Activated naive CD8-positive, alpha-beta T cell treated with anti-CD3 and anti-CD28 coated beads, Interleukin-2, amount 10 ng/mL, durations not matched to agents 7 days and 5 days (primary cell): ENCODE measurements around the gene CAMSAP1. TPM values are rescaled to one million over a fixed set of nuclear protein-coding genes. Genes with fewer than 3 reads are reported as not detected.
A peak's percentile ranks its signal among the peaks of the same experiment; 100 is the strongest.
"Not testable (repeated sequence)": the region's sequence is repeated elsewhere in the genome, so short reads cannot be mapped to it uniquely, and the experiment has no call there.

Experiments
- ATAC-seq: fragments of 150-1000 bp; cut with Tn5 transposase; one replicate; pipeline ENCODE4 v1.10.0; 2021; ENCODE audit warnings: low read depth, moderate library complexity
- POLR2A ChIA-PET: fragments of 350-600 bp; sonication (Branson Sonifier 250); formaldehyde crosslinking; loops from one replicate; lab custom pipeline; 2021; ENCODE audit warnings: antibody characterized with exemption; lab: Charles Lee
- DNase-seq: peaks from one replicate; pipeline ENCODE4 v3.0.0; 2021
- H3K27ac Mint-ChIP-seq: one replicate; pipeline ENCODE4 v1.8.0; 2022; ENCODE audit warnings: mild to moderate bottlenecking, mixed read lengths
- H3K27me3 Mint-ChIP-seq: one replicate; pipeline ENCODE4 v1.8.0; 2022; ENCODE audit warnings: mild to moderate bottlenecking, moderate library complexity, mixed read lengths
- H3K36me3 Mint-ChIP-seq: one replicate; pipeline ENCODE4 v1.8.0; 2021; ENCODE audit warnings: mild to moderate bottlenecking, mixed read lengths
- H3K4me1 Mint-ChIP-seq: one replicate; pipeline ENCODE4 v1.8.0; 2021; ENCODE audit warnings: mixed read lengths
- H3K4me3 Mint-ChIP-seq: one replicate; pipeline ENCODE4 v1.8.0; 2022; ENCODE audit warnings: mild to moderate bottlenecking, moderate library complexity, mixed read lengths
- H3K9me3 Mint-ChIP-seq: one replicate; pipeline ENCODE4 v1.8.0; 2021; ENCODE audit warnings: mixed read lengths
- total RNA-seq, 2 experiments: library from RNA; stranded (reverse); gene quantifications; one replicate each; pipeline ENCODE4 v1.2.3, GENCODE V29; 2021

Gene CAMSAP1
- total RNA-seq, 2 experiments from 2014 or later, result 32.5 to 35.4 TPM

DNA sequence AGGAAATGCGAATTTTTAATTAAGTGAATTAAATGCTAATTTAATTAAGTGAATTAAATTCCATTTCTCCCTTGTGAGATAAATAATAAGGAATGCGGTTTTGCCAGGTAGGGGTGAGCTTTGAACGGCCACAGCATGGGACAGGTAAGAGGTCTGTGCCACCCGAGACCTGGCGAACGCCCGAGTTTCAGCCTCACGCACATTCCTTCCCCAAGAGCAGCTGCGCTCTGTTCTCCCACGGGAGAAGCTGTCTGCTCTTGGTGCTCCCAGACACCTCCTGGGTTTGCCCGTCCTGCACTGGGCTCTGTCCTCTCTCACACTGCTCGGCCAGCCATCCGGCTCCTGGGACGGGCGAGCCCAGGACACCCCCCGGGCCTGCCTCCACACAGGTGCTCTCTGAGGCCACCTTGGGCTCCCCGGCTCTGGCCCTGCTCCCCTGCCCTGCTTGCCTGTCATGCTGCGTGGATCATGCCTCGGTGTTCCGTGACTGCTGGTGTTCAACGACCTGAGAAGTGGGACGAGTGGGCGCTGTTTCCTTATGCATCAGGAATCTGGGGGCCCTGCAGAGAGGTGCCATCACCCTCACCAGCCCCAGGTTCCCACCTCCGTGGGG lies 13.7 kb upstream of the CAMSAP1 start:
- POLR2A ChIA-PET, result no interaction called here
- Mint-ChIP-seq H3K36me3 (peaks cover 16% of the 10 kb centered on the region), H3K27me3 (no peaks in the 10 kb centered on the region), H3K4me3 (no peak overlapping the region), H3K27ac (no peak overlapping the region), H3K4me1 (peaks cover 2% of the 10 kb centered on the region), H3K9me3 (peaks cover 15% of the 10 kb centered on the region)
- DNase-seq (no peak), ATAC-seq (no peak)

DNA sequence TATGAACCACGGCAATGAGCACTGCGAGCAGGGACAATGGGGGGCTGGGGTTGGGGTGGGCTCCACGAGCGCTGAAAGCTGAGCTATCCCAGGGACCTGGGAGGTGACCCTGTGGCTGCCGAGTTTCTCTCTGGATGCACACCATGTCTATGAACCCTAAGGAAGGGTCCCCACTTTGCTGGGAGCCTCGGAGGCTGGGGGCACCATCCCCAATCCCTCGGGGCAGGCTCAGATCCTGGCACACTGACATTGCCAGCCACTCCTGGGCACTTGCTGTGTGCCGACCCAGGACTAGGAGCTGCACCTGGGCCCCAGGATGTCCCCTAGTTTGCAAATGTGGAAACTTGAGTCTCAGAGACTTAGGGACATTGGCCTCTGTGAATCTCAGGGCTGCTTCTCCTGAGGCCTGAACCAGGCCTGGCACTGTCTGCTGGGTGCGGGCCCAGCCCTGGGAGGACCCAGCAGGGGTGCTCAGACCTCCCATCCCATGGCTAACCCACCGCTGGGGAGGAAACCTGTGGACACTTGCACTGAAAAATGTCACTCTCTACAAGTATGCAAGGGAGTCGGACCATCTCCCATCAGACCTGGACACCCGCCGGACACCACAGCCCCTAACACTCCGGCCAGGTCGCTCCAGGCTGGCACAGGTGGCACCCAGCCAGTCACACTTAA lies 13.0 kb upstream of the CAMSAP1 start:
- POLR2A ChIA-PET, result no interaction called here
- Mint-ChIP-seq H3K4me1 (peaks cover 2% of the 10 kb centered on the region), H3K27me3 (no peaks in the 10 kb centered on the region), H3K4me3 (no peak overlapping the region), H3K27ac (no peak overlapping the region), H3K36me3 (peaks cover 23% of the 10 kb centered on the region), H3K9me3 (peaks cover 21% of the 10 kb centered on the region)
- ATAC-seq (no peak), DNase-seq (no peak)

DNA sequence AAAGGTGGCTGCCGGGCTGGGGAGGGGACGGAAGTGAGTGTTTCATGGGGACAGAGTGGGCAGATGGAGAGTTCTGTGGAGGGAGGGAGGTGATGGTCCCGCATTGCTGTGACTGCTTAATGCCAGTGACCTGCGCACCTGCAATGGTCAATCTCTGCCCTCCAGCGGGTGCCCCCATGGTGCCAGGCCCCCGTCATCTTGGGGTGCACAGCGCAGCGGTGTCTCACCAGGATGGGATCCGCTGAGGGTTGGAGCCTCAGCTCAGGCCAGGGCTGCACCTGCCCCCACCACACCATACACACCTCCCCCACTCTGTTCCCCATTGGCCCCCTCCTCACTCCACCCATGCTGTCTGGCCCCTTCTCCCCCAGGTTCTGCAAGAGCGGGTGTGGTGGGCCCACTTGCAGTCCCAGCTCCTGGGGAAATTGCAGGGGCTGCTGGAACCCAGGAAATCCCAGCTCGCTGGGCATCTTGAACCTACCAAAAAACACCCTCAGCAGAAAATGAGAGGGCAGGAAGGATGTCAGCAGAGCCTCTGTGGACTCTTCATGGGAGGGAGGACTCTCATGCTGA lies 12.1 kb upstream of the CAMSAP1 start:
- no peak overlapping the region for H3K27ac Mint-ChIP-seq
- POLR2A ChIA-PET, result no interaction called here

DNA sequence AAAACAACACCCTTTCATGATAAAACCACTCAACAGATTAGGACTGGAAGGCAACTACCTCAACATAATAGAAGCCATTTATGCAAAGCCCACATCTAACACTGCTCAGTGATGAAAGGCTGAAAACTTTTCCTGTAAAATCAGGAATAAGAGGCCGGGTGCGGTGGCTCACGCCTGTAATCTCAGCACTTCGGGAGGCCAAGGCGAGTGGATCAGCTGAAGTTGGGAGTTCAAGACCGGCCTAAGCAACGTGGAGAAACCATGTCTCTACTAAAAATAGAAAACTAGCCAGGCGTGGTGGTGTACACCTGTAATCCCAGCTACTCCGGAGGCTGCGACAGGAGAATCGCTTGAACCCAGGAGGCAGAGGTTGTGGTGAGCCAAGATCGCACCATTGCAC lies 8.9 kb upstream of the CAMSAP1 start:
- H3K27me3 Mint-ChIP-seq, H3K4me1 Mint-ChIP-seq, POLR2A ChIA-PET, DNase-seq, H3K4me3 Mint-ChIP-seq, H3K27ac Mint-ChIP-seq, ATAC-seq: not testable (repeated sequence)
- H3K36me3 Mint-ChIP-seq, result peaks cover 57% of the 10 kb centered on the region
- peaks cover 33% of the 10 kb centered on the region for H3K9me3 Mint-ChIP-seq

More for the DNA sequence above, 12.1 kb upstream of the CAMSAP1 start:
- Mint-ChIP-seq H3K4me1 (no peaks in the 10 kb centered on the region), H3K4me3 (no peak overlapping the region), H3K9me3 (peaks cover 29% of the 10 kb centered on the region), H3K27me3 (no peaks in the 10 kb centered on the region), H3K36me3 (peaks cover 33% of the 10 kb centered on the region)
- ATAC-seq, result no peak
- DNase-seq, result no peak

DNA sequence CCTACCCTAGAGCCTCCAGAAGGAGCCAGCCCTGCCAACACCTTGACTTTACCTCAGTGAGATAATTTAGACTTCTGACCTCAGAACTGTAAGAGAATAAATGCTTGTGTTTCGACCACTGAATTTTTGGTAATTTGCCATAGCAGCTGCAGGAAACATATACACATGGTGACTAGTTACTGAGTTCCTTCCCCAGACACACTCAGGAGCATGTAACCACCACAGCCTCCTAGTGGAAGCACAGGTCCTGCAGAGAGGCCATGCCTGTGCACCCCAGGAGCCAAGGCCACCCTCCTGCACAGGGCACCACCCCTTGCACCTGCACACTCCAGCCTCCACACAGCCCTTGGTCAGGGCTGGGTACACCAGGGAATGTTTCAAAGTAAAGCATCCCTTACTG lies 7.6 kb upstream of the CAMSAP1 start:
- Mint-ChIP-seq H3K4me3 (no peak overlapping the region), H3K27me3 (no peaks in the 10 kb centered on the region), H3K36me3 (peaks cover 69% of the 10 kb centered on the region), H3K9me3 (peaks cover 35% of the 10 kb centered on the region), H3K27ac (no peak overlapping the region), H3K4me1 (peaks cover 4% of the 10 kb centered on the region)
- ATAC-seq (no peak), DNase-seq (no peak)
- POLR2A ChIA-PET, result interaction anchor here (0.7 kb wide), 1 partner anchor 28 kb away, joined by 9 read pairs; no protein-coding TSS in a partner anchor

DNA sequence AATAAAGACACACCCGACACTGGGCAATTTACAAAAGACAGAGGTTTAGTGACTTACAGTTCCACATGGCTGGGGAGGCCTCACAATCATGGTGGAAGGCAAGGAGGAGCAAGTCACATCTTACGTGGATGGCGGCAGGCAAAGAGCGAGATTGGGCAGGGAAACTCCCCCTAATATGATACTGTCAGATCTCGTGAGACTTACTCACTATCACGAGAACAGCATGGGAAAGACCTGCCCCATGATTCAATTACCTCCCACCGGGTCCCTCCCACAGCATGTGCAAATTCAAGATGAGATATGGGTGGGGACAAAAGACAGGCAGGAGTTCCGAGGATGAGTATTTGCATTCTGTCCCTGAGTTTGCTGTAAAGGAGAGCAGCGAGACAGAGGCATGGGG lies 3.9 kb upstream of the CAMSAP1 start:
- H3K27me3 Mint-ChIP-seq, H3K27ac Mint-ChIP-seq, POLR2A ChIA-PET, ATAC-seq, H3K4me3 Mint-ChIP-seq: not testable (repeated sequence)
- peaks cover 17% of the 10 kb centered on the region for H3K4me1 Mint-ChIP-seq
- H3K9me3 Mint-ChIP-seq, result peaks cover 21% of the 10 kb centered on the region
- peak; percentile 9 for DNase-seq
- H3K36me3 Mint-ChIP-seq, result peaks cover 59% of the 10 kb centered on the region

DNA sequence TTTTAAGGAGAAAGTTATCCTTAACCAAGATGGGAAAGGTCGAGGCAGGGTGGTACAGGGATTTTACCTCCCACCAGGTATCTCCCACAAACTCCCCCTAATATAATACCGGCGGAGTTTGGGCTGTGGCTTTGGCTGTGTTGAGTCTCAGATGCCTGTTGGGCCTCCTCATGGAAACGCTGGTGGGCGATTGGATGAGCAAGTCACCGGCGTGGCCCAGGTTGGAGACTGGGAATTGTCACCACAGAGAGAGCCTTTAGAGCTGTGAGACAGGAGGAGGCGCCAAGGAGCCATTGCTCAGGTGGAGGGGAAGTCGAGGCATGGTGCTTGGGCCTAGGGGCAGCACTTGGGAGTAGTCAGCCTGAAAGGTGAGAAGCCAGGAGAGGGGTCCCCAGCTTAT lies 3.4 kb upstream of the CAMSAP1 start:
- peaks cover 55% of the 10 kb centered on the region for H3K36me3 Mint-ChIP-seq
- peaks cover 16% of the 10 kb centered on the region for H3K9me3 Mint-ChIP-seq
- DNase-seq (peak; percentile 11), ATAC-seq (no peak)
- no peaks in the 10 kb centered on the region for H3K27me3 Mint-ChIP-seq
- H3K27ac Mint-ChIP-seq, result no peak overlapping the region
- H3K4me3 Mint-ChIP-seq, result no peak overlapping the region
- peaks cover 22% of the 10 kb centered on the region for H3K4me1 Mint-ChIP-seq
- POLR2A ChIA-PET, result no interaction called here

DNA sequence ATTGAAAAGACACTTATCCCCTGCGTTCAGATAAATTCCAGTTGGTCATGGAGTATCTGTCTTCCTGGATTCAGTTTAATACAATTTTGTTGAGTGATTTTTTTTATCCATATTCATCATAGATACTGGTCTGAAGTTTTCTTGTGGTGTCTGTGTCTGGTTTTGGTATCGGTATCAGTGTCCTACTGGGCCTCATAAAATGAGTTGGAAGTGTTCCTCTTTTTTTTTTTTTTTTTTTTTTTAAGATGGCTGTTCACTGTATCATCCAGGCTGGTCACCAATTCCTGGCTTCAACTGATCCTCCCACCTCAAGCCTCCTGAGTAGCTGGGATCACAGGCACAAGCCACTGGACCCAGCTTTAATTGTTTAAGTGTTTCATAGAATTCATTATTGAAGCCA lies 2.9 kb upstream of the CAMSAP1 start:
- H3K36me3 Mint-ChIP-seq, result peaks cover 52% of the 10 kb centered on the region
- H3K27me3 Mint-ChIP-seq, result no peaks in the 10 kb centered on the region
- DNase-seq (no peak), ATAC-seq (no peak)
- POLR2A ChIA-PET, result no interaction called here
- H3K9me3 Mint-ChIP-seq, result peaks cover 12% of the 10 kb centered on the region
- H3K27ac Mint-ChIP-seq, result no peak overlapping the region
- H3K4me1 Mint-ChIP-seq, result peaks cover 27% of the 10 kb centered on the region
- H3K4me3 Mint-ChIP-seq, result no peak overlapping the region

DNA sequence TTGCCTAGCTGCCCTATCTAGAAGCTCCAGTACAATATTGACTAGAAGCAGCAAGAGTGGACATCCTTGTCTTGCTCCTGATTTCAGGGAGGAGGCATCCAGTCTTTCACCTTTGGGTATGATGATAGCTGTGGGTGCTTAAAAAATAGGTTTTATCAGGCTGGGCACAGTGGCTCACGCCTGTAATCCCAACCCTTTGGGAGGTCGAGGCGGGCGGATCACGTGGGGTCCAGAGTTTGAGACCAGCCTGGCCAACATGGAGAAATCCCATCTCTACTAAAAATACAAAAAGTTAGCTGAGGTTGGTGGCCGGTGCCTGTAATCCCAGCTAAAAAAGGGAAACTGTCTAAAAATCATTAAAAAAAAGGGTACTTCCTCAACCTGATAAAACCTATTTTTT lies 2.0 kb upstream of the CAMSAP1 start:
- Mint-ChIP-seq H3K4me1 (peaks cover 30% of the 10 kb centered on the region), H3K4me3 (peak overlapping the region; percentile 68), H3K36me3 (peaks cover 49% of the 10 kb centered on the region), H3K27me3 (no peaks in the 10 kb centered on the region), H3K27ac (no peak overlapping the region), H3K9me3 (peaks cover 5% of the 10 kb centered on the region)
- no peak for DNase-seq
- POLR2A ChIA-PET, result no interaction called here
- ATAC-seq, result no peak

DNA sequence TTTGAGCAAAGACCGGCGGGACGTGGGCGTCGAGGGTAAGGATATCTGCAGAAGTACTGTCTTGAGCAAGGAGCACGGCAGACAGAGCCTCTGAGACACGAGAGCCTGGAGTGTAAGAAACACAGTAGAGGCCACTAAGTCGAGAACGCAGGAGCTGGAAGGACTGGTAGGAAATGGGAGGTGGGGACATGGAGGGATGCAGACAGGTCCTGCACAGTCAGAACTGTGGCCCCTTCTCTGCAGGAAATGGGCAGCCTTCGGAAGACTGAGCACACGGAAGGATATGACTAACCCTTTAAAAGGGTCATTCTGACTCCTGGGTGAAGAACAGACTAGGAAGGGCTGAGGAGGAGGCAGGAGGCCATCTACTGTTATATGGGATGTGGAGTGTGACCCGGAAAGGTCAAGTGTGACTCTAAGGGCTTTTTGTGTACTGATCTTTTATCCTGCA lies 1.4 kb upstream of the CAMSAP1 start:
- DNase-seq (peak; percentile 17), ATAC-seq (no peak)
- peaks cover 5% of the 10 kb centered on the region for H3K9me3 Mint-ChIP-seq
- H3K36me3 Mint-ChIP-seq, result peaks cover 46% of the 10 kb centered on the region
- peak overlapping the region; percentile 68 for H3K4me3 Mint-ChIP-seq
- H3K4me1 Mint-ChIP-seq, result peaks cover 30% of the 10 kb centered on the region
- H3K27me3 Mint-ChIP-seq, result no peaks in the 10 kb centered on the region
- H3K27ac Mint-ChIP-seq, result peak overlapping the region; percentile 35
- POLR2A ChIA-PET, result no interaction called here

DNA sequence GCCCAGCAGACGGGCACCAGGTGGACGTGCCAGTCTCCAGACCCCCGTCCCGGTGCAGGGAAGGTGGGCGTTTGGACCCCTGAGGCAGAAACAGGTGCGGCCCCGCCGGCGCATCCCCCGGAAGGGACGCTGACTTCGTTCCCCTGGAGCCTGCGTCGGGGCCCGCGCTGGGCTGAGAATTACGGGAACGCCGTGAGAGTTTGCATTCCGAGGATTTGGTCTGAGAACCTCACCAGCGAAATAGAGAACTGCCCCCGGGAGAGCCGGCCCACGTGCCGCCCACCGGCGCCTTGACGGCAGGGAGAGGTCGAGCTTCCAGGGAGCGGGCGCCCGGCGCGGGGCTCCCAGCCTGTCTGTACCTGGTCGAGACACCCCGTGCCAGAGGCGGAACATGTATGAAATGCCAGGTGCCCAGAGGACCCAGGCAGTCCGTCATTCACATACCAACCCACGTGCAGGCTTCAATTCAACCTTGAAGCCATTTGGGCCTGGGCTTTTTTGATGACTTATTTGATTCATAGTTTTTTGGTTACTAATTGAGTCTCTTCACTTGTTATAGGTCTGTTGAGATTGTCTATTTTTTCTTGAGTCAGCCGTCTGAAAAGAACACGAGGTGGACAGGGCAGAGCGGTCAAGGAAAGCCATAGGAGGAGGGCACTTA lies 877 bp upstream of the CAMSAP1 start:
- peaks cover 40% of the 10 kb centered on the region for H3K36me3 Mint-ChIP-seq
- ATAC-seq (peak; percentile 10), DNase-seq (no peak)
- peaks cover 2% of the 10 kb centered on the region for H3K9me3 Mint-ChIP-seq
- peak overlapping the region; percentile 68 for H3K4me3 Mint-ChIP-seq
- no peaks in the 10 kb centered on the region for H3K27me3 Mint-ChIP-seq
- H3K27ac Mint-ChIP-seq, result peak overlapping the region; percentile 35
- peaks cover 30% of the 10 kb centered on the region for H3K4me1 Mint-ChIP-seq
- POLR2A ChIA-PET, result interaction anchor here (0.6 to 1.0 kb wide), 3 partner anchors 21 to 234 kb away, joined by 3 to 5 read pairs (median 4); no protein-coding TSS in a partner anchor

DNA sequence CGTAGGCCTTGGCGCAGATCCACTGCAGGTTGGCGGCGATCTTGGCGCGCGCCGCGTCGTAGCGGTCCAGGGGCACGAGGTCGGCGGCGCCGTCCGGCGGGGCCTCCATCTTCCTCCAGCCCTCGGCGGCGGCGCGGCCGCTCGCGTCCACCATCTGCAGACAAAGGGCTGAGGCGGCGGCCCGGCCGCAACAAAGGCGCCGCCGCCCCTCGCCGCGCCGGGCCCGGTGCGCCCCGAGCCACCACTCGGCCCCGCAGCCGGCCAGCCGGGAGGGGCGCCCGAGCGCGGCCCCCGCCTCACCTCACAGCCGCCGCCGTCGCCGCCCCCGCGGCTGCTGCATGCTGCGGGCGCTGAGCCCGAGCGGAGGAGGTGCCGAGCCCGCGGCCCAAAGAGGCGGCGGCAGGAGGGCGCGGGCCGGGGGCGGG lies 328 bp downstream of the CAMSAP1 start:
- H3K9me3 Mint-ChIP-seq, result peaks cover 2% of the 10 kb centered on the region
- H3K27me3 Mint-ChIP-seq, result no peaks in the 10 kb centered on the region
- H3K36me3 Mint-ChIP-seq, result peaks cover 37% of the 10 kb centered on the region
- ATAC-seq, result peak; percentile 4
- no peak overlapping the region for H3K27ac Mint-ChIP-seq
- peak overlapping the region; percentile 13 for H3K4me3 Mint-ChIP-seq
- peaks cover 30% of the 10 kb centered on the region for H3K4me1 Mint-ChIP-seq
- POLR2A ChIA-PET, result interaction anchor here (1.0 to 1.1 kb wide), 3 partner anchors 19 to 216 kb away, joined by 3 to 4 read pairs (median 3); no protein-coding TSS in a partner anchor
- no peak for DNase-seq

DNA sequence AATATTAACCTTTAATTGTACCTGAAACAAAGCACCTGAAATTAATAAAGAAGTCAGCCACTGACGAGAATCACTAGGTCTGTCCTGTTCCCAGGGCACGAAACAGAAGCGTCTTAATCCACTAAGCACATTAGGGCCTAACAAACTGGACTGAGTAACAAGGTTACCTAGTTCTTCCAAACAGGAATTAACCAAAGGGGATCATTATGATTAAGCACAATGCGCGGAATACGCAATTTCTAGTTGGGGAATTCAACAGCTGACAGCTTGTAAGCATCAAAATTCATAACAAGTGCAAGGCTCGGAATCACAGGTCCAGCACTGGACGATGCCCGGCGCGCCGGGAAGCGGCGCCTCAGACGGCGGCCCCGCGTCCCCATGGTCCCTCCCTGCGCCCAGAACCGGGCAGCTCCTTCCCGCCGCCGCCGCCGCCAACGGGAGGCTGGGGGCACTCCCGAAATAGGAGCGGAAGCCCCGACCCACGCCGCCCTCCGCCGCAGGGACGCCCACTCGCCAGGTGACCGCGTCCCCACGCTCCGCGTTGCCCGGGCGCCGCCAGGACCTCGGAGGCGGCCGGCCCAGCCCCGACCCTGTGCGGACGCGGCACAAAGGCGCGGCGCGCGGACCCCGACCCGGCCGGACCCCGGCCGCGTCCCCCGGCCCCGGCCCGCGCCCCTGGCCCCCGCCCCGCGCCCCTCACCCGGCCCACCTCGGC lies 898 bp downstream of the CAMSAP1 start:
- Mint-ChIP-seq H3K27me3 (no peaks in the 10 kb centered on the region), H3K36me3 (peaks cover 37% of the 10 kb centered on the region), H3K4me3 (peak overlapping the region; percentile 82), H3K4me1 (peaks cover 28% of the 10 kb centered on the region), H3K27ac (peak overlapping the region; percentile 44), H3K9me3 (peaks cover 2% of the 10 kb centered on the region)
- ATAC-seq, result no peak
- peak; percentile 58 for DNase-seq
- POLR2A ChIA-PET, result interaction anchor here (1.1 kb wide), 1 partner anchor 216 kb away, joined by 3 read pairs; no protein-coding TSS in a partner anchor
